Activated CD4-positive, alpha-beta T cell treated with anti-CD3 and anti-CD28 coated beads, Interleukin-2, Interleukin-6, amounts not matched to agents 100 ng/mL and 50 ng/mL, durations not matched to agents 16 hours and 8 hours (primary cell): ENCODE measurements around the gene NOBOX.
"Not testable (repeated sequence)": the region's sequence is repeated elsewhere in the genome, so short reads cannot be mapped to it uniquely, and the experiment has no call there.

Experiments
- DNase-seq: peaks from one replicate; pipeline ENCODE4 v3.0.0-alpha.2; 2020

Gene NOBOX

DNA sequence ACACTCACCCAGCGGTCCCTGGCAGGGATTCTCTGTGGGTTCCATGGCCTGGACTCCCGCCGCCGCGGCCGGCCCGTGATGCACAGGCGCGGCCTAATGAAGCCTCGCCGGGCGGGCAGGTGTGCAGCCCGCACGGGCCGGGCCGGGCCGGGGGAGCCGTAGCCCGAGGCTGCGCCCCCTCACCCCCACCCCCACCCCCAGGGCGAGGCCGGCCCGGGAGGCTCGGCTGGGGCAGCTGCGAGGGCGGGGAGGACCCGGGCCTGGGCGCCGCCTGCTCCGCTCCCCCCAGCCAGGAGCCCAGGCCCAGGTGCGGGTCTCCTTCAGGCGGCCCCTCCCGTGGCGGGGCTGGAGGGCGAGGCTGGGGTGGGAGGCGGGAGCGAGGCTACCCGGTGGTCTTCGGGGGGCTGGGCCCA lies at the start of gene NOBOX:
Gene NOBOX (minus strand): TSS at position 45 of the 413 bp plus-strand sequence.
- no peak for DNase-seq

DNA sequence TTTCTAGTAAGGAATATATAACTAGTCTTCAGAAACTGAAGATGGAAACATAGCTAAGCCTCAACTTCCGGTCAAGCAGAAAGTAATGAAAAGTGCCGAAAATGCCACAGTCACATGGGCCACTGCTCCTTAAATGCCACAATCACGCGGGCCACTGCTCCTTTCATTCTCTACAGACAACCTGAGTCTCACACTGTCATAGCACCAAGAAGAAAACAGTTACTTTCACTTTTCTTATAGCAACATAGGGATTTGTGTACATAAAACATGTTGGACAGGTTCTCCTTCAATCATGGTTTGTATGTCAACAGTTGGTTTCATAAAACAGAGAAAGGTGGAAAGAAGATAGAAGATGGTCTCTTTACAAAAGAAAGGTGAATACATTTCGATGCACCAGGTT lies 48.6 kb upstream of the NOBOX start:
- no peak for DNase-seq

DNA sequence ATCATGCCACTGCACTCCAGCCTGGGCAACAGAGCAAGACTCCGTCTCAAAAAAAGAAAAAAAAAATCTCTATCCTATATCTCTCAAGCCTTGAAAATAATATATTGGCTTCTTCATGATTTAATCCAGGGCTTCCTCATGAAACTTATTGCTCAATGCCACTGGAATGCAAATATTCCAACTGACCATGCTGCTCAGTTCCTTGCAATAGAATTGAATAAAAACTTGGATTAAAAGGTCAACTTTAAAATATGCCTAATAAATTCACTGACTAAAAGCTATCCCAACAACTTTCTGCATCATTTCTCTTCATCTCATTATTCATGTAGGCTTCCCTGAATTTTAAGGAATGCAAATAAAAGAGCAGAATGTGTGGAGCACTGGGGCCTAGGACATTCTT lies 42.1 kb upstream of the NOBOX start:
- DNase-seq, result no peak

DNA sequence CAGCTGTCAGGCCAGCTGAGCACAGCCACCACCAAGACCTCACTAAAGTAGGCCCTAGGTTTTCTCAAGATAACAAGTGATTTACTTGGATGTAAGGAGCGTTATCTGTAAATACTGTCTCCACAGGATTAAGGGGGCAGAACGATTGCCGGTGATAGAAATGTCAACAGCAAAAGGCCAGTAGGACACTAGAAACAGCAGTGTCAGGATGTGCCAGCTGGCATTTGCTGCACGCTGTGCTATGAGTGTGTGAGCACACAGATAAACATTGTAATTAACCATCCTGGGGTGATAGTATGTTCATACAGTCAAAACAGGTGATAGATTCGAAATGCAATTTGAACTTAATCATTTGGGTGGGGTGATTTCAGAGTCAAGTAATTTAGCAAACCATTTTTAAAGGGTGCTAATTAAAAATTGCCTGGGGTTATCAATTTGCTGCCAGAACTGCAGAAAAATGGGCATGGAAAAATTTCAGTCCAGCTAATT lies 36.3 kb upstream of the NOBOX start:
- DNase-seq, result no peak

DNA sequence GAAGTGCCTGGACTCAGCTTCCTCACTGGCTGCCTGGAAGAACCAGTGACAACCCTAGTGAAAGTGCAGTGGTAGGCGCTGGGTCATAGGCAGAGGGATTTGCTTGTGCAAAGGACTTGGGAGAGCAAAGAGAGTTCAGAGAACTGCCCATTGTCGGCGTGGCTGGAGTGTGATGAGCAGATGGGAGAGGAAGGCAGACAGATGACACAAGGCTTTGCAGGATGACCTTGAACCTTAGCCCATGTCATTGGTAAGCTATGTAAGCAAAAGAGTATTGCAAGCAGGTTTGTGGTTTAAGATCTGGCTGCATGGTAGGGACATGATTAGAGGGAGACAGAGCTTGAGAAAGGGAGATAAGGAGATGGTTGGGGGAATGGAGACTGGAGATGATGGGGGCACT lies 35.3 kb upstream of the NOBOX start:
- no peak for DNase-seq

DNA sequence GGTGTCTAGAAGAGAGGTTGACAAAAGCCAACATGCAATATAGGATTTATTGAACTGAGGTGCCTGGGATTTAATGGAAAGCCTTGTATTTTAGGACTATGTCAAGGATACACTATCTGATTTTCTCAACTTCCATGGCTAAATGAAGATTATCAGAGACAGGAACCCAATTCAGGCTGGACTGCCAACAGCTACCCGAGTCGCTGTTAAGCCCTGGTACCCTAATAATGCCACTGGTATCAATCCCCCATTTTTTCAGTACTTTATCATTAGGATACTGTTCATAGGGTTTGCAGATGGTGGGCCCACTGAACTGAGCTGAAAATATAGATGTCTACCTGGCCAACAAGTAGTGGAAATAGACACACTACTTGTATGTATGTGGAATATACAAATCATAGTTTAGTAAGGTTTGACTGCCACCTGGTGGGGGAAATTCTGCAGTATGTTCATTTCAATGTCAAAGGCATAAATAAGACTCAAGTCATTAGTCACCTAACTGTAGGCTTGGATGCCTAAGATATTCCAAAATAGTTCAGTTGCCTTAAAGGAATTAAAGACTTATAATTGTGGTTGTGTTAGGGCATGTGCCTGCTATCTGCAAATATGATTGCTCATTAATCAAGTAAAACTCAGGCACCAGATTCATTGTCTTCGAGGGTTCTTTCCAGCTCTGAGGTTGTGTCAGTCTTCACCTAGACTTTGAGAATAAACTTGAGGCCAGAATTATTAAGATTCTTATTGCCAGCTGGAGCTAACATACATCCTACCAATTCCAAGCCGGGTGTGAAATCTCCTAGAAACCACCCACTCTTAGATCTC lies 34.1 kb upstream of the NOBOX start:
- peak; percentile 61 for DNase-seq

DNA sequence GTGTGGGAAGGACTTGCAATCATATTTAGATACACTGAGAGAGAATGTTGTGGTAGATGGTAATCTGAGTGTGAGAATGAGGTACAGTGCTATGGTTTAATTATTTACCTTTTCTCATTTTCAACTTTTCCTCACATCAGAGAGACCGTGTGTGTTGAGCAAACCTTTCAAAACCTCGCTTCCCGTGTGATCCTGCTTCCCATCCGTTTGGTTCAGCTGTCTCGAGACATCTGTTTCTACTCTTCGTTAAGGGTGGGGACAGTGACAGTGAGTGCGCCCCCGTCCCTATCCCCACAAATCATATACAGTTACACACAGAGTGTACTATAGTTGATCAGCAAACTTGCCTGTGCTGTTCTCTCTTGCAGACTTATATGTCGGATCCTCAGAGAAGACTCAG lies 33.0 kb upstream of the NOBOX start:
- no peak for DNase-seq

DNA sequence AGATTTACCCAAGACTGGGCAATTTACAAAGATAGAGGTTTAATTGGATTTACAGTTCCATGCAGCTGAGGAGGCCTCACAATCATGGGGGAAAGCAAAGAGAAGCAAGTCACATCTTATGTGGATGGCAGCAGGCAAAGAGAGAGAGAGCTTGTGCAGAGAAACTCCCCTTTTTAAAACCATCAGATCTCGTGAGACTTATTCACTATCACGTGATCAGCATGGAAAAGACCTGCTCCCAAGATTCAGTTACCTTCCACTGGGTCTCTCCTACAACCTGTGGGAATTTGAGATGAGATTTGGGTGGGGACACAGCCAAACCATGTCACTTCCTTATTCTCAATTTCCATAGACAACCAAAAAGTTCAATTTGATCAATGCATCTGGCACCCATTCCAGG lies 24.9 kb upstream of the NOBOX start:
- no peak for DNase-seq

DNA sequence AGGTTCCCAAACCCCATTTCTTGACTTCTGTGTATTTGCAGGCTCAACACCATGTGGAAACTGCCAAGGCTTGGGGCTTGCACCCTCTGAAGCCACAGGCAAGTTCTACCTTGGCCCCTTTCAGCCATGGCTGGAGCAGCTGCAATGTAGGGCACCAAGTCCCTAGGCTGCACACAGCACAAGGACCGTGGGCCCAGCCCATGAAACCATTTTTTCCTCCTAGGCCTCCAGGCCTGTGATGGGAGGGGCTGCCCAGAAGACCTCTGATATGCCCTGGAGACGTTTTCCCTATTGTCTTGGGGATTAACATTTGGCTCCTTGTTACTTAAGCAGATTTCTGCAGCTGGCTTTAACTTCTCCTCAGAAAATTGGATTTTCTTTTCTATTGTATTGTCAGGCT lies 24.0 kb upstream of the NOBOX start:
- not testable (repeated sequence) for DNase-seq

DNA sequence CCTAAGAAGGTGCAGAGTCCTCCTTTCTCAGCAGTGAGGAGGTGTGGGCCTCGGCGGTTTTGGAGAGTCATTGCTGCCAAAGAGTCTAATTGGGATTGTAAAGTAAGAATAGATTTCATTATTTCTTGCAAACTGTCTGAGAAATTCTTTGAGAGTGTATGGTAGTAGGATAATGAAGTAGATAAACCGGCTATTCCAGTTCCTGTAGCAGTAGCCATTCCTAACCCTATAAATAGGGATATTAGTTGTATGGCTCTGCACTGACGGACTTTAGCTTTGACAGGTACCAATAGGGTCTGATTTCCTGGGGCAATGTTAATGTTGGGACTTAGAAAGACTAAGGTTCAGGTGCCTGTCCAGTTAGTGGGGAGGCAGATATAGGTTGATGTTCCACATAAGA lies 15.4 kb upstream of the NOBOX start:
- not testable (repeated sequence) for DNase-seq

DNA sequence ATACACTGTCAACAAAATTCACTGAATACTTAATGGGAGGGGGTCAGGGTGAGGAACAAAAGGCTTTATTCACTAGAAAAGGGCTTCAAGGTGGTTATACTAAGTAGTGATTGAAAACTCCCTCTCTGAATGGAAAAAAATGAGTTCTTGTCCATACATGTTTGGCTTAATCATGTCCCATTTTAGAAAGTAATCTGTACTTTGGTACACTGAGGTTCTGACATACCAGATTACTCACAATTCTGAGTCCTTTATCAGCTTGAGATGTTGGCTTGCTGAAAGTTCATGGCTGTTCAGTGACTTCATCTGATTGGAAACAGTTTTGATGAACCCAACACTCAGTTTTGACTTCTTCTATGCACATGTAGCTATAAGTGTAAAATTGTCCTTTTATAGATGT lies 12.8 kb upstream of the NOBOX start:
- no peak for DNase-seq

DNA sequence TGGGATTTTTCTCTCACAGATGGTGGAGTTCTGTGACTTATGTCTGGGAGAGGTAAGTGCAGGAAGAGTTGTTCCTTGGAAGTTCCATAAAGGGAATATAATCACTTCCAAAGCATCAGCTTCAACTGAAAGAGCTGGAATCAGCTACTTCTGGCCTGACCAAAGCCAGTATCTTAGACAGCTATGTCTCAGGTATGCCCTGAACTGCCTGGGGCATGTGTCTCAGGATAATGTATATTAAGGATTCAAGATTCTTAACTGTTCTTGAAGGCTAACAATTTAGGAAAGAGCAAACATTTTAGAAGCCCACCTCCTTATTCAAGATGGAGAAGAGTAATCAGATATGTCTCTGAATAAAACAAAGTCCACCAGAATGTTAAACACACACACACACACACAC lies 12.4 kb upstream of the NOBOX start:
- DNase-seq, result no peak

DNA sequence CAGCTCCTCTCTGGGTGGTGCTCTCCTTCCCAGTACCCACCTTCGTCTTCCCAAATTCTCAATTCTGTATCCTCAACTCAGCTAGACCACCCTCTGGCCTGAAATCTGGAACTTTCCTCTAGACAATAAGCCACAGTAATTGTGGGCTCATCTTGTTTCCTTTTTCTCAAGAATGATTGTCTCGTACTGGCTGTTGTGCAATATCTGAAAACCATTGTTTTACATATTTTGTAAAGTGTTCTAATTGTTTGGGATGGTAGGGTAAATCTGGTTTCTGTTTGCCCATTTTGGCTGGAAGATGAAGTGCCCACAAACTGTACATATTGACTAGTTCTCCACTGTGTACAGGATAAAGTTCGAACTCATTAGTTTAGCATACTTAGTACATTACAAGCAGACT lies 11.3 kb upstream of the NOBOX start:
- DNase-seq, result no peak

DNA sequence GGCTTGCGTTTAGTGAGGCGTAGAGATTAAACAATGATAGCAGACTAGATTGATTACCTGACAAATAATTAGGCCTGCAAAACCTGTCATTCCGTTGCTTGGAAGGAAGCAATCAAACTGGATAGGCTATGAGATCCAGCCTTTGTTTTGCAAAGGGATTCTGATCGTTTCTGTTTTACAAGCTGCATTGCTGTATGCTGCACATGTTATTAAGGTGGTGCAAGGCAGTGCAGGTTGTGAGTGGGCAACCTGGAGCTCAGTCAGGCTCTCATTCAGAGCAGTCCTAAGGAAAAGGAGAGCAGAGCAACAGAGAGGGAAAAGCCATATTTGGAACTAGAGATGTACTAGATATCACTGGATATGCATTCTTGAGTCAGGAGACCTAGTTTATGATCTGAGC lies 6.9 kb upstream of the NOBOX start:
- no peak for DNase-seq

DNA sequence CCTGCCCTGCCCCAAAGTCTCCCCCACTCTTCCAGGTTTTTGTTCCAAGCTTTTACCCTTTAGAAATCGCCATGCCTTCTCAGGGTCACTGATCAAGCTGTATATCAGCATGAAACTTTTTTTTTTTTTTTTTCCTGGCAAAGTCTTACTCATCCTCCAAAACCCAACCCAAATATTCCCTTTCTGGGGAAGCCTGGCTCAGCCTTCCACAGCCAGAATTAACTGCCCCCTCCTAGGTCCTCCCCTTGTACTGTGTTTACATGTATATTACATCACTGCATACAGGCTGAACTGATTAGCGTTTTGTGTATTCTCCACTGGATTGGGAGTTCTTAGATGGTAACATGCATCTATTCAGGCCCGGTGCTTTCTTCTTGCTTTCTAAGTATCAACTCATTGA lies 4.6 kb upstream of the NOBOX start:
- DNase-seq, result no peak

DNA sequence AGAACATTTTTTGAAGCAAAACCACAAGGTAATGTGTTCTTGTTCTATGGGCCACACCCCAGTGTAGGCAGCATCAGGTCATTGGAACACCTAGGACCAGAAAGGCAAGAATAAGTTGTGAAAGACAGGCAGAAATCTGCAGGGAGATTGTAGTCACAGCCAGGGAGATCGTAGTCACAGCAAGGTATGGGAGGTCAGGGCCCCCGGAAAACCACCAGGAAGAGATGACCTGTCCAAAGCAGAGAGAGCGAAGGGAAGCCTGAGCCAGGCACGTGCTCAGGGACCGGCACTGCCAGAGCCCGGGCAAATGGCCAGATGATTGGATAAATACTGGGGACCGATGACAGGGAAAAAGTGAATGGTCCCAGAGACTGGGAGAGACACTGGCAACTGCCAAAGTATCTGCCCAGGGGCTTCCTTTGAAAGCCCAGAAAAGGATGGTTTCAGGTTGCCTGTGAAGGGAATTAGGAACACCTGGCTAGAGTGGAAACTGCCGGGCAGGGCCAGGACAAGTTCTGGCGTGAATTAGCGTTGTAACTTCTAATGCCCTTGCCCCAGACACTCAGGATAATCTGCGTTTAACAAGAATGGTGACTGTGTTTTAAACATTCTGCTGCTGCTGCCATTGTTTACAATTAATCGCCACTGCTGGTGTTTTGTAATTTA lies 3.9 kb upstream of the NOBOX start:
- no peak for DNase-seq

DNA sequence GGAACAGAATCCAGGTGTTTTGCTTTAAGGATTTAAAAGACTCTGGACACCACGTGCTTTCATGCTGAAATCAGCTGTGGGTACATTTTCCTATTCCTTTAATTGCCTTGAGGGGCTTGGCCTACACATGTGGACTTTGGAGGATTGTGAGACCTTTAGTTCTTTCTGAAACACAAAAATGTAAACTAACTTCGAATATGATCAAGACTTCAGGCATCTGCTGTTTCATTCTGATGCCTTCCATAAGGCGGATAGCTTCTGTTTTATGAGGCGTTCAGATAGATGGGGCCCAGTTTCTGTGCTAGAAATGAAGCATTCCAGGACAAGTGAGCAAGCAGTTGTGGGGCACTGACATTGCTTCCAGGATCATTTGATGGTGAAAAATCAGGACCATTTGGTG lies 1.5 kb upstream of the NOBOX start:
- DNase-seq, result no peak

DNA sequence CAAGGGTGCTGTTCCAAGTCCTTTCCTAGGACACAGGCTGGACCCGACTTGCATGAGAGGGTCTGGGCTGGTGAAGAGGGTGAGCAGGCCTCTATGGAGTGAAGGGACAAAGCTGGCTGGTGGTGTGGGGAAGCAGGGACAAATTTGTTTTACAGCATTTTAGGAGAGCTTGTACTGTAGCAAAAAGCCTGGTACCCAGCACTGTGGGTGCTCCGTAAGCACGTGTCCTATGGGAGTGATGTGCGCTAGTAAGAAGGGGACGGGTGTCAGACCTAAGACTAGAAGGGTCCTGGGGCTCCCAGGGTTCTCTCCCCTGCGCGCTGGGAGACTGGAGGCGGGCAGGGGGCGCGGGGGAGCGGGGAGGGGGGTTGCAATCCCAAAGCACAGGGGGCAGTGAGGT lies 391 bp downstream of the NOBOX start:
- no peak for DNase-seq

DNA sequence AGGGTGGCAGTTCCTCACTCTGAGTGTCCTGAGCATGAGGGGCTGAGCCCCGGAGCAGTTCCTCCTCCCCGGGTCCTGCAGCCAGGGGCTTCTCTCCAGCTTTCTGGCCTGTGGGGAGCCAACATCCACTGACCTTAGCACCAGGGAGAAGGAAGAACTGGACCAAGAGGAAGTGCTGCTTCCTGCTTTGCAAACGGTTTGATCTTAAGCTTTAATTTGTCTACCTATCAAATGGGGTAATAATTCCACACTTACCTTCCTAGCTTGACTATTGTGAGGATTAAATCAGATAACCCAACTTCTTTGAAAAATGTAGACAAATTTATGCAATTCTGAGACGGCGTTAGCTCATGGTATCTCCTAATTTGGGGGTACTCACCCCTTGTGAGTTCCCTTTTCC lies 2.0 kb downstream of the NOBOX start:
- no peak for DNase-seq

DNA sequence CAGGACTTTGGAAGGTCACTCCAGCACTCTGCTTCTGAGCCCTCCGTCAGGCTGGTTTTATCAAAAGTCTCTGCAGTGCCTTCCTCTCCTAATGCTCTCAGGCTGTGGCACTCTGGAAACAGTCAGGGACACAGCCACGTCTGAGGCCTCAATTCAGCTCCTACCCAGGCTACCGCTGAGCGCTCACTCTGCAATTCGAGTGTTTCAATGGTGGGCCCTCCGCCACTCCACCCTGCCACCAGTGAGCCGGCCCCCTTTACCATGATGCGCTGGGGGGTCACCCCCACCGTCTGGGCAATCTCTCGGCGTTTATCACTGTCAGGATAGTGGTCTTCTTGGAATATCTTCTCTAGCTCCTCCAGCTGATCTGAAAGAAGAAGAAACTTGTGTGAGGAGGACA lies 3.5 kb downstream of the NOBOX start:
- no peak for DNase-seq

DNA sequence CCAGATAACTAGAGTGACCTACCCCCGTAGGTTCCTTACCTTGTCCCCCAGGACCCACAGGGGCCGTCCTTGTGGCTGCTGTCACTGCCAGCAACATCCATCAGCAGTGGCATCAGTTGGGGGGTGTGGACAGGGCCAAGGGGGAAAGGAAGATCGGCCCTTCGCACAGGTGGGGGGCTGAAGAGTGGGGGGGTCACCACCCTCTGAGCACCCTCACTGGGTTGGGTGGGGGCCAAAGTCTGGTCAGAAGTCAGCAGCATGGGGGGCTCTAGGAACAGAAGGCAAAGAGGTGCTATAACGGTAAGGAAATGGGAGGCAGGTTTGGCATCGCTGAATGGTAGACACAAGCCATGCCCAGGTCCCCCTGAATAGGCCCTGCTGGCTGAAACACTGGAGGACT lies 4.6 kb downstream of the NOBOX start:
- DNase-seq, result no peak

DNA sequence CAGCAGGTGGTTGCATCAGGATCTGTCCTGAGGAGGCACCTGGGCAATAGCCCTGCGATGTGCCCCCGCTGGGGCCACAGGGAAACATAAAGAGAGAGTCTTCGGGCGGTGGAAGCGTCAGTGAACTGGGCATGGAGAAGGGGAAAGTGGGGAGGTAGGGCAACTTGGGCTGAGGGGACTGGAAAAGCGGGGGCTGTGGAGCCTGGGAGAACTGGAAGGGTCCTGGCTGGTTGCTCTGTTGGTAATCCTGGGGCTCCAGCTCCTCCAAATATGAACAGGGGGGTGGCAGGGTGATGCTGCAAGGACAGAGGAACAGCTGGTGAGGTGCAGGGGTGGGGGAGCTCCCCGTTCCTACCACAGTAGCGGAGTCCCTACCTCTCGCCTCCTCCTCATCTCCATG lies 5.2 kb downstream of the NOBOX start:
- DNase-seq, result no peak

DNA sequence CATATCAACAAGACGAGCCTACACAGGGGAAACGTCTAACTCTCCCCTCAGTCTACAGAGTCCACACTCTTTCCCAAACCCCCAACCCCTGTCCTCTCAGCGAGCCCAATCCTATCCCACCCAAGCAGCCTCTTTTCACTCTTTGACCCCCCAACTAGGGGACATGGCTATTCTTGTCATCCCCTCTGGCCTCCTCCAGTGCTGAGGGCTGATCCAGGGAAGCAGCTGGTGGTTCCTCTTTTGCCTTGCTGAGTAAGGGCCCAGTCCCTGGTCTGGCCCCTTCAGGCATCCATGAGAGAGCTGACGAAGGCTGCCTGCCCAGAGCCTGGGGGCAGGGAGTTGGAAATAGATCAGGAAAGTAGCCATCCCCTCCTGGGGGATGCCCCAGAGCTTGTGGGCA lies 6.4 kb downstream of the NOBOX start:
- DNase-seq, result no peak

DNA sequence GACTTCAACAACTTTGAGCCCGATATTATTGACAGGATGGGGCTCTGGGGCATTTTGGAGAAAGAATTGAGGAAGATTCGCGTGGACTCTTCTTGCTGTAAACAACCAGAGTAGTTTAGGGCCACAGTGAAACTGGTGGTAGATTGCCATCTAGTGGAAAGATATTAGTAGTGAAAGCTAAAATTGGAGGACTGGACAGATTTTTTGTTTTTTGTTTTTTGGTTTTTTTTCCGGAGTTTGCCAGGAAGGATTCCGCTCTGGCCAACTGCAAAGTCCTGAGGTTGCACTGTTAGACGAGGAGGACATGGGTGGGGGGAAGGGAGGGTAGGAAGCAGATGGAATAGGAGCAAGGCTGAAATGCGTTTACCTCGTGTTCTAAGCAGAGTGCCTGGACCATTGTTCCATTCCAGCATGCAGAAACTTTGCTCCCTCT lies 11.7 kb downstream of the NOBOX start:
- DNase-seq, result peak; percentile 59

DNA sequence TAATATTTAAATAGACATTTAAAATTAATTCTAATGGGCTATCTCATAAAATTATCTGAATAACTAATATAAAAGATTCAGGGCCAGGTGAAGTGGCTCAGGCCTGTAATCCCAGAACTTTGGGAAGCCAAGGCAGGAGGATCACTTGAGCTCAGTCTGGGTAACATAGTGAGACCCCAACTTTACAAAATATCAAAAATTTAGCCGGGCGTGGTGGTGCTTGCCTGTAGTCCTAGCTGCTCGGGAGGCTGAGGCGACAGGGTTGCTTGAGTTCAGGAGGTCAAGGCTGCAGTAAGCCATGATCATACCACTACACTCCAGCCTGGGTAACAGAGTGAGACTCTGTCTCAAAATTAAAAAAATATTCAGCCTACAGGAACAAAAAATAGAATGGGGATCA lies 12.5 kb downstream of the NOBOX start:
- DNase-seq, result no peak
